Breast epithelium (tissue), 3 donors: ENCODE results near the gene USH1C.

ENCODE experiments used
- CTCF ChIP-seq, 3 donors: fragments of 450-650 bp; IDR thresholded peaks; one replicate each; pipeline ENCODE4 v1.5.1; 2016 to 2017; ENCODE audit warnings: antibody characterized with exemption in 3 of 3, mild to moderate bottlenecking in 3 of 3, moderate library complexity in 3 of 3
- POLR2A ChIP-seq: fragments of 450-650 bp; IDR thresholded peaks from one replicate; pipeline ENCODE4 v1.6.1; 2016; ENCODE audit warnings: antibody characterized with exemption, mild to moderate bottlenecking, moderate library complexity

- TF ChIP-seq POLR2A = no peak
- TF ChIP-seq CTCF (IDR thresholded peaks at IDR 0.05) = no peak
These were observed 27.6 kb downstream of the USH1C start for GRCh38 chr11:17516551-17517150.
